ENCODE data around the gene BACH2.

BACH2 gene

DNA sequence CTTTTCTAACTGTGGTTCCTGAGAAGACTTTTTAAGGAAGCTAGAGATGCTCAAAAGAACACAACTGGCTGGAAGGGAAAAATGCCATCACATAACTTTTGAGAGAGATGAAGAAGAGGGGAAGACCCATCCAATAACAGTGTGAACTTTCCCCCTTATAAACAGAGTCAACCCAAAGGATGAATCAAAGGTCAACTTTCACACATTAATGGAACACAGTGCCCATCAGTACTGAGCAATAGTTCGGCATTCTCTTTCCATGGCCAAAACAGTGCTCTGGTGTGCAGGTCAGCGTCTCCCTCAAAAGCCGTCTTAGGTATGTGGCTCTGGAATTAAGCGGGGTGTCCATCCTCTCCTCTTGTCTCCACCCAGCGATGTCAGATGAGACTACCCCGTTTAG is 272.0 kb downstream of the BACH2 start:
- no peak for DNase-seq

DNA sequence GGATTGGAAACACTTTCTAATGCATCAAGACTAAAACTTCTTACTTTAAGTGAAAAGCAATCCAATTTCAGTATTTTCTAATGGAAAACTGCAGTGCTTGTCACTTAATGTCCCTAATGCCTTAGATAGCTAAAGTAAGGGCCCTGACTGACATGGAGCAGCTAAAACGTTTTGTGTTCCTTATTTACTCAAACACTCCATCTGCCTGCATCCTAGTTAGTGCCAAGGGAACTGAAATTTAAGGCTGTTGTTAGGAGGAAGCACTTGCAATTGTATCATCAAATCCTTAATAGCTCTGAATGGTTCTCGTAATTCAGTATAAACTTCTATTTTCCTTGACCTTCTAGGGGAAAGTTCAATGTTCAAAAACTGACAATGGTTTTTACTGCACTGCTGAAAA is 274.9 kb downstream of the BACH2 start:
- no peak for DNase-seq

- DNase-seq = no peak
Measured at GRCh38 chr6:90020746-90021145, 275.9 kb downstream of the BACH2 start.

GRCh38 chr6:90019216-90019615 is 277.4 kb downstream of the BACH2 start:
- no peak for DNase-seq

- no peak for DNase-seq
Measured at GRCh38 chr6:90015883-90016282, 280.8 kb downstream of the BACH2 start.

- no peak for DNase-seq
Measured at GRCh38 chr6:90008908-90009501, 287.6 kb downstream of the BACH2 start.

GRCh38 chr6:90008189-90008907 is 288.3 kb downstream of the BACH2 start:
- DNase-seq = no peak

DNA sequence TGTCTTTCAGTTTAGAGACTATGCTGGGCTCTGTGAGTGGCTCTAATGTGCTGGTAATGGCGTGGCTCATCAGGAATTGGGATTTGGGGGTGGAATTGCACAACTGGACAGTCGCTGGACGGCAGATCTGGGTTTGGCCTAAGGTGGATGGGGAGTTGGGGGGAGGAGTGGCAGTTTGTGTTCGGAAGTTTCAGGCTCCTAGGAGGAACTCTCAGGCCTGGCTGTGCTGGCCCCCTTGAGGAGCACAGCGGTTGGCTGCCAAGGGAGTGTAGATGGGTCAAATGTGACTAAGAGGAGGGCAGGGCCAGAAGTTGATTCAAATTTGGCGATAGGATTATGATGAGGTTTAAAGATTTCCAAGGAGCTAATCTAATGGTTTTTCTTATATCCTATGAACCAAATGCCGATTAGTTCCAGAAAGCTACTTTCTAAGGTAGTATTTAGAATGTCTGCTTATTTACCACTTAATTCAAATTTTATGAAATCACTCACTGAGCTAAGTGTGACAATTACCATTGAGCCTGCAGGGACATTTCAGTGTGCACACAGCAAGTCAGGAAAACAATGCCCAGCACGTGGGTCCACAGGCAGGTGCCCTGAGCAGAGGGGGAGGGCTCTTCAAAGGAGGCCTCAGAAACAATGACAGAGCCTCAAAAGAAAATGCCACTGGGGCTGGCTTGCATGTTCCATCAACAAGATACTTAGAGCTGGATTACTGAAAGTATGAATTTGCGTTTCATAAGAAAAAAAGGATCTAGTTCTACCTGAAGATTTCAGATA is 291.4 kb downstream of the BACH2 start:
- no peak for DNase-seq

GRCh38 chr6:90004511-90004910 is 292.1 kb downstream of the BACH2 start:
- DNase-seq = no peak

- no peak for DNase-seq
Measured at GRCh38 chr6:90003941-90004340, 292.7 kb downstream of the BACH2 start.

GRCh38 chr6:90003069-90003795 is 293.4 kb downstream of the BACH2 start:
- DNase-seq = no peak

GRCh38 chr6:90000864-90001731 is 295.5 kb downstream of the BACH2 start:
- no peak for DNase-seq

GRCh38 chr6:89999945-90000825 is 296.5 kb downstream of the BACH2 start:
- no peak for DNase-seq

- DNase-seq = no peak
Measured at GRCh38 chr6:89999154-89999553, 297.5 kb downstream of the BACH2 start.

DNA sequence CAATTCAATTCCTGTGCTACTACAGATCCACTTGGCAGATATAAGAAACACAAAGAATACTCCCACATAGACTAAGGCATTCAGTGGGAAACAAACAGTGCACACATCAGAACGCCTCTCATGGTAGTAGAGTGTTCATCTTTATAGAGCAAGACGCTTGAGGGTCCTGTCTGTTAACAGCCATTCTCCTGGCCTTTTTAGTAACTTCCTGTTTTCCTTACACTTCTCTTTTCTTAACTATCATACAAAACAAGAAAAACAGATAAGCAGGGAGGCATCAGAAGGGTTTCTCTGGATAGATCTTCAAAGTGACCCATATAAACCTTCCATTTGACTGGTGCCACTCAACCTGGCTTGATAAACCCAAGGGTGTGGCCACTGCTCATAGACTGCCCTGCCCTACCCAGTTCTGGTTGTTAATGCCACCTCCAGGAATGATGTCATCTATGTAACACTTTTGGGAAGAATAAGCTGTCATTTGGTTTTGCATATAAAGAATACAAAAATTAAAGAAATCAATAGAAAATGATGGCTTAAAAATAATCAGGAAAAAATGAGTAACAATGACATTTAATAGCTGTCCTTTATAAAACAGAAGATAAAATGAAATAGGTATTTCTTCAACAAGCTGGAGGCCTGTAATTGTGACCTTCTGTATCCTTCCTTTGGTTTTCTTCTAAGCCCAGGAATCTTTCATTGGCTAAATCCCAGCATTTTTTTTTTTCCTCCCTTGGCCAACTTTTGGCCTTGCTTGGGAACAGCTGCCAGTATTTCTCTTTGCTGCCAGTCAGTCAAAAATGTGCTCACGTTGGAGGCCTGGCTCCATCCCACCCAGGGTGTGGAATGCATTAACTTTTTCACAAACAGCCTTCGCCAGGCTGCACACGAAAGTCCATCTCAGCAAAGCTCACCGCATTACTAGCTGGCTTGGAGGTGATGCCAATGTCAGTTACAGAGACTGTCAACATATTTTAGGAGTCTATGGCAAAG is 298.9 kb downstream of the BACH2 start:
- DNase-seq = no peak

DNA sequence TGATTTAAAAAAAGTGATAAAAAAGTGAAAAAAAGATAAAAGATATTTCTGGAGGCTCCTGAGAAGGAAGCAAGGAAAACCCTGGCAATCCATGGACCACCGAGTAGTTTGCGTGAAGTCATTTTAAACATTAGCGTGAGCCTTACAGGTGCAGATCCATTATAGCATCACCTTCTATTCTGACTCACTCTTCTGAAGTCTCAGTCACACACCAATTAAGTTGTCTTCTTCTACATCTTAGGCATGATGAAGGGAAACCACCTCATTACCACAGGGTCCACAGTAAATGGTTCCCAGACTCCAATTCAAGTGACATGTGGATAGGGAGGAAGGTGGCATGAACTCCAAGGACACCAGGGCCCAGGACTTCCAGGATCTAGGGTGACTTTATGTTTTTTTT is 303.2 kb downstream of the BACH2 start:
- no peak for DNase-seq

DNA sequence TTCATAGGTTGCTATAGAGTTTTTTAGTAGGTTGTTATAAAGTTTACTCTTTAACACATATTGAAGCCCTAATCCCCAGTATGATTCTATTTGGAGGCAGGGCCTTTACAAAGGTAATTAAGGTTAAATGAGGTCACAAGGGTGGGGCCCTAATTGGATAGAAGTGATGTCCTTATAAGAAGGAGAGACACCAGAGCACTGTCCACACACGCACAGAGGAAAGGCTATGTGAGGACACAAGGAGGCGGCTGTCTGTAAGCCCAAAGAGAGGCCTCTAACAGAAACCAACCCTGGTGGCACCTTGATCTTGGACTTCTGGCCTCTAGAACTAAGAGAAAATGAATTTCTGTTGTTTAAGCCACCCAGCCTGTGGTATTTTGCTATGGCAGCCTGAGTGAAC is 303.8 kb downstream of the BACH2 start:
- DNase-seq = no peak

DNA sequence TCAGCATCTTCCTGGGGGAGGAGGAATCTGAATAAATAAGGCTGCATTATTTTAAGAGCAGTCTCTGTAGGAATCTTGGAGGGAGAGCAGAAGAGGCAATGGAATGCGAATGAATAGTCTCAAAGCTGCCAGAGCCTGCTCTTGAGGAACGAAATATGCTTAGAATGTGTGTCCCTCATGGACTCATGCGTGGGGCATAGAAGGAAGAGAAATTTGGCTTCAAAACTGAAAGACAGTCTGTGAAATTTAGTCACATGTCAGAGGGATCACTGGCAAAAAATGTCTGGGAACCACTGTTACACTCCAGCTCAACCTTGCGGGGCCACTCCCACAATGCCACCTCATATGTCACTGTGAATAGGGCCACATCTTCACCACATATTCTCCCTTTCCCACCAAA is 306.9 kb downstream of the BACH2 start:
- no peak for DNase-seq

DNA sequence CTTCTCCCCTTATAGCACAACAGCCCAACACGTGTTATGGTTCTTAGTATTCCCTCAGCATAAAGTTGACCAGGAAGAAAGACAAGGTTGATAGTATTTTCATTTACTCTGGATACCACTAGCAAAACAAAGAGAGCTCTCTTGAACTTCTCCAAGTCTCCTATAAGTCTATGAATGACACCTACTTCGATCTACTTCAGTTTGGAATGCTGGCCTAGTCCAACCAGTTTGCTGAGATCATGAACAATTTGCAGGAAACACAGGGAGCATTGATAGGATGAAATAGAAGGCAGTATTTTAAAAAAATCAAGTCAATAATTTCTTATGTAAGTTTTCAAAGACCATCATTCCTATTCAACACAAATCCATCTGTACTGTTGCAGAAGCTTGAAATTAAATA is 308.8 kb downstream of the BACH2 start:
- no peak for DNase-seq

GRCh38 chr6:89987140-89987539 is 309.5 kb downstream of the BACH2 start:
- DNase-seq = no peak
